HepG2 (cell line): ENCODE measurements around the gene ZNF440. TPM values are rescaled to one million over a fixed set of nuclear protein-coding genes. Genes with fewer than 3 reads are reported as not detected.

Experiments
- ATAD3A ChIP-seq: sonication (generic); formaldehyde crosslinking; IDR thresholded peaks from 2 replicates; pipeline ENCODE4 v1.4.0; 2020; ENCODE audit warnings: missing genetic modification reagents
- ATF3 ChIP-seq: sonication (generic); formaldehyde crosslinking; IDR thresholded peaks from 2 replicates; pipeline ENCODE4 v1.4.0; 2020; ENCODE audit warnings: missing genetic modification reagents
- BCL6 ChIP-seq: IDR thresholded peaks from 2 replicates; pipeline ENCODE4 v1.6.1; 2016; ENCODE audit warnings: missing genetic modification reagents, missing compliant biosample characterization
- CBFB ChIP-seq: sonication (generic); formaldehyde crosslinking; IDR thresholded peaks from 2 replicates; pipeline ENCODE4 v1.4.0; 2020; ENCODE audit warnings: missing genetic modification reagents
- CEBPG ChIP-seq: IDR thresholded peaks from 2 replicates; pipeline ENCODE4 v1.6.1; 2016
- FOXC1 ChIP-seq: sonication (generic); formaldehyde crosslinking; IDR thresholded peaks from 2 replicates; pipeline ENCODE4 v1.8.0; 2022; ENCODE audit warnings: mild to moderate bottlenecking, missing genetic modification reagents, borderline replicate concordance
- HDAC1 ChIP-seq: sonication (generic); formaldehyde crosslinking; IDR thresholded peaks from 2 replicates; pipeline ENCODE4 v1.5.1; 2020; ENCODE audit warnings: mild to moderate bottlenecking, missing genetic modification reagents
- HDAC2 ChIP-seq: sonication (generic); formaldehyde crosslinking; IDR thresholded peaks from 2 replicates; pipeline ENCODE4 v1.4.0; 2020; ENCODE audit warnings: missing genetic modification reagents
- KAT8 ChIP-seq: IDR thresholded peaks from 2 replicates; pipeline ENCODE4 v1.6.1; 2016; ENCODE audit warnings: missing genetic modification reagents, missing compliant biosample characterization
- MEF2D ChIP-seq: sonication (generic); formaldehyde crosslinking; IDR thresholded peaks from 2 replicates; pipeline ENCODE4 v1.5.1; 2020; ENCODE audit warnings: mild to moderate bottlenecking, missing genetic modification reagents
- MXD4 ChIP-seq: IDR thresholded peaks from 2 replicates; pipeline ENCODE4 v1.6.1; 2016; ENCODE audit warnings: mild to moderate bottlenecking, missing biosample characterization, missing genetic modification reagents
- NFIC ChIP-seq: IDR thresholded peaks from 2 replicates; pipeline ENCODE4 v1.6.1; 2012; ENCODE audit warnings: mild to moderate bottlenecking, low read length, inconsistent platforms
- NR2F2 ChIP-seq: IDR thresholded peaks from 2 replicates; pipeline ENCODE4 v1.6.1; 2012; ENCODE audit warnings: low read depth, inconsistent platforms, borderline replicate concordance
- NR3C1 ChIP-seq: sonication (generic); formaldehyde crosslinking; IDR thresholded peaks from 2 replicates; pipeline ENCODE4 v1.4.0; 2020; ENCODE audit warnings: missing genetic modification reagents
- PITX1 ChIP-seq: sonication (generic); formaldehyde crosslinking; IDR thresholded peaks from 2 replicates; pipeline ENCODE4 v1.5.1; 2020; ENCODE audit warnings: mild to moderate bottlenecking, missing genetic modification reagents
- SAP130 ChIP-seq: IDR thresholded peaks from 2 replicates; pipeline ENCODE4 v1.6.1; 2016; ENCODE audit warnings: low read depth
- SMARCC2 ChIP-seq: fragments of 450-650 bp; IDR thresholded peaks from 2 replicates; pipeline ENCODE4 v1.6.1; 2017; ENCODE audit warnings: antibody characterized with exemption, mild to moderate bottlenecking
- TCF7L2 ChIP-seq: IDR thresholded peaks from 2 replicates; pipeline ENCODE4 v1.6.1; 2011; ENCODE audit warnings: mild to moderate bottlenecking, low read depth, low read length, moderate library complexity
- TFAP4 ChIP-seq: sonication (generic); IDR thresholded peaks from 2 replicates; pipeline ENCODE4 v1.6.1; 2016; ENCODE audit warnings: low read depth, borderline replicate concordance
- ZMYM3 ChIP-seq: sonication (generic); formaldehyde crosslinking; IDR thresholded peaks from 2 replicates; pipeline ENCODE4 v1.5.1; 2020; ENCODE audit warnings: mild to moderate bottlenecking, missing genetic modification reagents
- ZNF207 ChIP-seq: fragments of 450-650 bp; IDR thresholded peaks from 2 replicates; pipeline ENCODE4 v1.6.1; 2016; ENCODE audit warnings: antibody characterized with exemption, borderline replicate concordance
- ZNF792 ChIP-seq: IDR thresholded peaks from 2 replicates; pipeline ENCODE4 v1.6.1; 2016
- ZSCAN31 ChIP-seq: sonication (generic); formaldehyde crosslinking; IDR thresholded peaks from 2 replicates; pipeline ENCODE4 v1.5.0; 2020; ENCODE audit warnings: low read depth, mild to moderate bottlenecking, missing genetic modification reagents
- polyA plus RNA-seq, 8 experiments: library from polyadenylated mRNA; depleted of rRNA in 3 of 8; stranded (reverse) in 7 of 8; unstranded in 1 of 8; fragments of >200 nt; fragmentation: Illumina TruSeq in 4 of 8; extraction: Trizol in 4 of 8; gene quantifications; 2 replicates each; pipeline versions ENCODE4 v1.2.1 to v1.2.3, GENCODE V29; 2011 to 2016; ENCODE audit warnings: low read depth in 4 of 8, missing spikeins in 1 of 8, mixed read lengths in 1 of 8; ENCODE audit not compliant: insufficient read depth in 1 of 8
- total RNA-seq, 5 experiments: library from RNA; depleted of rRNA; stranded (reverse); fragments of >200 nt; fragmentation: Illumina TruSeq; extraction: Trizol; gene quantifications; 2 replicates each; pipeline ENCODE4 v1.2.3, GENCODE V29; 2016; ENCODE audit warnings: low read depth in 1 of 5
- TF ChIP-seq, protein P1 (sequence below): IDR thresholded peaks from 2 replicates; pipeline ENCODE4 v1.6.1; 2016; ENCODE audit warnings: mild to moderate bottlenecking, missing biosample characterization, missing genetic modification reagents
- TF ChIP-seq, protein P2 (sequence below): sonication (generic); formaldehyde crosslinking; conservative IDR thresholded peaks from 2 replicates; pipeline ENCODE4 v1.8.0; 2022; ENCODE audit warnings: mild to moderate bottlenecking, moderate library complexity, missing genetic modification reagents
- TF ChIP-seq, protein P3 (sequence below): sonication (generic); formaldehyde crosslinking; IDR thresholded peaks from 2 replicates; pipeline ENCODE4 v1.4.0; 2020; ENCODE audit warnings: missing genetic modification reagents, borderline replicate concordance

Gene ZNF440
- total and polyA plus RNA-seq, 2 of the 13 experiments (the other 11 are each of a cell fraction or from before 2014, with no cell fraction given), result 2.7 to 12.4 TPM

GRCh38 chr19:11797491-11797890 is 16.6 kb upstream of the ZNF440 start (continued):
- TF ChIP-seq ATF3 (CRISPR knock-in tag) (no peak), ZNF792 (CRISPR knock-in tag) (peak; percentile 52; the same call in 1 of the 2 replicates), MEF2D (CRISPR knock-in tag) (peak; percentile 56; the same call in 1 of the 2 replicates), ZSCAN31 (CRISPR knock-in tag) (peak; percentile 42; the same call in 1 of the 2 replicates), ATAD3A (no peak), ZMYM3 (CRISPR knock-in tag) (peak; percentile 58; the same call in 1 of the 2 replicates), FOXC1 (0 out of 2 replicates have a peak, but pooled peaks have one; percentile 24), TCF7L2 (no peak), KAT8 (CRISPR knock-in tag) (peak; percentile 57), ZNF207 (no peak), SAP130 (CRISPR knock-in tag) (peak; percentile 89), NR2F2 (no peak), HDAC2 (0 out of 2 replicates have a peak, but pooled peaks have one; percentile 38), HDAC1 (CRISPR knock-in tag) (peak; percentile 42; the same call in 1 of the 2 replicates), SMARCC2 (no peak), CEBPG (peak; percentile 24; the same call in 1 of the 2 replicates), BCL6 (peak; percentile 44), NFIC (no peak), TFAP4 (peak; percentile 96), PITX1 (peak; percentile 73), NR3C1 (CRISPR knock-in tag) (no peak), MXD4 (CRISPR knock-in tag) (peak; percentile 62; the same call in 1 of the 2 replicates), CBFB (CRISPR knock-in tag) (0 out of 2 replicates have a peak, but pooled peaks have one; percentile 22)
- TF ChIP-seq, protein P1, sequence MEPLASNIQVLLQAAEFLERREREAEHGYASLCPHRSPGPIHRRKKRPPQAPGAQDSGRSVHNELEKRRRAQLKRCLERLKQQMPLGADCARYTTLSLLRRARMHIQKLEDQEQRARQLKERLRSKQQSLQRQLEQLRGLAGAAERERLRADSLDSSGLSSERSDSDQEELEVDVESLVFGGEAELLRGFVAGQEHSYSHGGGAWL, result no peak
- TF ChIP-seq, protein P2, sequence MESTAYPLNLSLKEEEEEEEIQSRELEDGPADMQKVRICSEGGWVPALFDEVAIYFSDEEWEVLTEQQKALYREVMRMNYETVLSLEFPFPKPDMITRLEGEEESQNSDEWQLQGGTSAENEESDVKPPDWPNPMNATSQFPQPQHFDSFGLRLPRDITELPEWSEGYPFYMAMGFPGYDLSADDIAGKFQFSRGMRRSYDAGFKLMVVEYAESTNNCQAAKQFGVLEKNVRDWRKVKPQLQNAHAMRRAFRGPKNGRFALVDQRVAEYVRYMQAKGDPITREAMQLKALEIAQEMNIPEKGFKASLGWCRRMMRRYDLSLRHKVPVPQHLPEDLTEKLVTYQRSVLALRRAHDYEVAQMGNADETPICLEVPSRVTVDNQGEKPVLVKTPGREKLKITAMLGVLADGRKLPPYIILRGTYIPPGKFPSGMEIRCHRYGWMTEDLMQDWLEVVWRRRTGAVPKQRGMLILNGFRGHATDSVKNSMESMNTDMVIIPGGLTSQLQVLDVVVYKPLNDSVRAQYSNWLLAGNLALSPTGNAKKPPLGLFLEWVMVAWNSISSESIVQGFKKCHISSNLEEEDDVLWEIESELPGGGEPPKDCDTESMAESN (CRISPR knock-in tag), result 0 out of 2 replicates have a peak, but pooled peaks have one; percentile 29
- TF ChIP-seq, protein P3, sequence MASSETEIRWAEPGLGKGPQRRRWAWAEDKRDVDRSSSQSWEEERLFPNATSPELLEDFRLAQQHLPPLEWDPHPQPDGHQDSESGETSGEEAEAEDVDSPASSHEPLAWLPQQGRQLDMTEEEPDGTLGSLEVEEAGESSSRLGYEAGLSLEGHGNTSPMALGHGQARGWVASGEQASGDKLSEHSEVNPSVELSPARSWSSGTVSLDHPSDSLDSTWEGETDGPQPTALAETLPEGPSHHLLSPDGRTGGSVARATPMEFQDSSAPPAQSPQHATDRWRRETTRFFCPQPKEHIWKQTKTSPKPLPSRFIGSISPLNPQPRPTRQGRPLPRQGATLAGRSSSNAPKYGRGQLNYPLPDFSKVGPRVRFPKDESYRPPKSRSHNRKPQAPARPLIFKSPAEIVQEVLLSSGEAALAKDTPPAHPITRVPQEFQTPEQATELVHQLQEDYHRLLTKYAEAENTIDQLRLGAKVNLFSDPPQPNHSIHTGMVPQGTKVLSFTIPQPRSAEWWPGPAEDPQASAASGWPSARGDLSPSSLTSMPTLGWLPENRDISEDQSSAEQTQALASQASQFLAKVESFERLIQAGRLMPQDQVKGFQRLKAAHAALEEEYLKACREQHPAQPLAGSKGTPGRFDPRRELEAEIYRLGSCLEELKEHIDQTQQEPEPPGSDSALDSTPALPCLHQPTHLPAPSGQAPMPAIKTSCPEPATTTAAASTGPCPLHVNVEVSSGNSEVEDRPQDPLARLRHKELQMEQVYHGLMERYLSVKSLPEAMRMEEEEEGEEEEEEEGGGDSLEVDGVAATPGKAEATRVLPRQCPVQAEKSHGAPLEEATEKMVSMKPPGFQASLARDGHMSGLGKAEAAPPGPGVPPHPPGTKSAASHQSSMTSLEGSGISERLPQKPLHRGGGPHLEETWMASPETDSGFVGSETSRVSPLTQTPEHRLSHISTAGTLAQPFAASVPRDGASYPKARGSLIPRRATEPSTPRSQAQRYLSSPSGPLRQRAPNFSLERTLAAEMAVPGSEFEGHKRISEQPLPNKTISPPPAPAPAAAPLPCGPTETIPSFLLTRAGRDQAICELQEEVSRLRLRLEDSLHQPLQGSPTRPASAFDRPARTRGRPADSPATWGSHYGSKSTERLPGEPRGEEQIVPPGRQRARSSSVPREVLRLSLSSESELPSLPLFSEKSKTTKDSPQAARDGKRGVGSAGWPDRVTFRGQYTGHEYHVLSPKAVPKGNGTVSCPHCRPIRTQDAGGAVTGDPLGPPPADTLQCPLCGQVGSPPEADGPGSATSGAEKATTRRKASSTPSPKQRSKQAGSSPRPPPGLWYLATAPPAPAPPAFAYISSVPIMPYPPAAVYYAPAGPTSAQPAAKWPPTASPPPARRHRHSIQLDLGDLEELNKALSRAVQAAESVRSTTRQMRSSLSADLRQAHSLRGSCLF (CRISPR knock-in tag), result no peak
